KMS-11 (cell line): Measurements from ENCODE around the gene TUBG1.

Experiments
- H2AFZ ChIP-seq: fragments of 200-600 bp; sonication (generic); 2 replicates; pipeline ENCODE4 v1.6.1; 2016; ENCODE audit warnings: antibody characterized with exemption, mixed run types, low read depth
- H3K27ac ChIP-seq: fragments of 200-600 bp; sonication (generic); 2 replicates; pipeline ENCODE4 v1.6.1; 2016; ENCODE audit warnings: mild to moderate bottlenecking, mixed run types
- H3K27me3 ChIP-seq: fragments of 200-600 bp; sonication (generic); 2 replicates; pipeline ENCODE4 v1.6.1; 2017; ENCODE audit warnings: mild to moderate bottlenecking, low read depth, mixed run types, moderate library complexity; ENCODE audit not compliant: insufficient read depth
- H3K36me3 ChIP-seq: fragments of 200-600 bp; sonication (generic); 2 replicates; pipeline ENCODE4 v1.6.1; 2017; ENCODE audit warnings: mild to moderate bottlenecking, mixed run types; ENCODE audit not compliant: insufficient read depth
- H3K4me1 ChIP-seq: fragments of 200-600 bp; sonication (generic); 2 replicates; pipeline ENCODE4 v1.6.1; 2016; ENCODE audit warnings: mild to moderate bottlenecking, low read depth, mixed run types; ENCODE audit not compliant: poor library complexity, severe bottlenecking
- H3K4me2 ChIP-seq: fragments of 200-600 bp; sonication (generic); 2 replicates; pipeline ENCODE4 v1.7.0; 2016; ENCODE audit warnings: mild to moderate bottlenecking, mixed run types
- H3K4me3 ChIP-seq: fragments of 200-600 bp; sonication (generic); IDR thresholded peaks from 2 replicates; pipeline ENCODE4 v1.6.1; 2017; ENCODE audit warnings: low read depth, low read length, mixed read lengths; ENCODE audit not compliant: insufficient read depth
- H3K79me2 ChIP-seq: fragments of 200-600 bp; sonication (generic); 2 replicates; pipeline ENCODE4 v1.6.1; 2016; ENCODE audit warnings: low read depth, mixed run types; ENCODE audit not compliant: insufficient read depth
- H3K9ac ChIP-seq: fragments of 200-600 bp; sonication (generic); 2 replicates; pipeline ENCODE4 v1.6.1; 2016; ENCODE audit warnings: mild to moderate bottlenecking, mixed run types
- H4K20me1 ChIP-seq: fragments of 200-600 bp; sonication (generic); 2 replicates; pipeline ENCODE4 v1.6.1; 2016; ENCODE audit warnings: mild to moderate bottlenecking, mixed run types; ENCODE audit not compliant: insufficient read depth
- TF ChIP-seq, protein P1 (sequence below): fragments of 200-600 bp; sonication (generic); conservative IDR thresholded peaks from 2 replicates; pipeline ENCODE4 v1.6.1; 2017; ENCODE audit warnings: low read depth, mild to moderate bottlenecking, antibody characterized with exemption, low read length, moderate library complexity, mixed read lengths

The TUBG1 gene

DNA sequence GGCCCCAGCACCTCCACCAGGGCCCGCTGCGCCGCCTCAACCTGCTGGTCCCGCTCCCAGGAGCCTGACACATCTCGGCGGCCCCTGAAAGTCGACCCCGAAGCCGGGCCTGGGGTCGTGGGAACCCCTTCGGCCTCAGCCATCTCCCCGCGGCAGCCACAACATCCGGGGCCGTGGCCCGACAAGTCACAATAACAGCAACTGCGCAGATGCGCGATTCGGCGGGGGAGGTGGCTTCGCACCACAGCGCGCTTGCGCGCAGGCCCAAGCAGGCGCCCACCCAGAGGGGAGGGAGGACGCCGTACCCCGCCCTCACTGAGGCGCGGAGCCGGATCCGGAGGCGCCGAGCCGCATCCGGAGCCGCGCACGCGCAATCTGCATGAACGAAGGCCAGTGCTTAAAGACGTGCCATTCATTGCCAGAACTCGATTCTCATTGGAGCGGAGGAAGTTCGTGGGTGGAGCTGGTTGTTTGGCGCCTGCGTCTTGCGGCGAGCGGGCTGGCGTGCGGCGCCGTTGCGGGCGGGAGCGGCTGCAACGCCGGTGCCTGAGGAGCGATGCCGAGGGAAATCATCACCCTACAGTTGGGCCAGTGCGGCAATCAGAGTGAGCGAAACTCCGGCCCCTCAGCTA lies at the start of gene TUBG1, which contains the start of gene RETREG3:
TSS of gene TUBG1 (plus strand) at position 502 of the 632 bp plus-strand sequence. CDS start at position 557, 55 bp downstream.
TSS of gene RETREG3 (minus strand) at position 193 of the 632 bp plus-strand sequence. CDS start at position 143, 50 bp downstream.
- TF ChIP-seq, protein P1, sequence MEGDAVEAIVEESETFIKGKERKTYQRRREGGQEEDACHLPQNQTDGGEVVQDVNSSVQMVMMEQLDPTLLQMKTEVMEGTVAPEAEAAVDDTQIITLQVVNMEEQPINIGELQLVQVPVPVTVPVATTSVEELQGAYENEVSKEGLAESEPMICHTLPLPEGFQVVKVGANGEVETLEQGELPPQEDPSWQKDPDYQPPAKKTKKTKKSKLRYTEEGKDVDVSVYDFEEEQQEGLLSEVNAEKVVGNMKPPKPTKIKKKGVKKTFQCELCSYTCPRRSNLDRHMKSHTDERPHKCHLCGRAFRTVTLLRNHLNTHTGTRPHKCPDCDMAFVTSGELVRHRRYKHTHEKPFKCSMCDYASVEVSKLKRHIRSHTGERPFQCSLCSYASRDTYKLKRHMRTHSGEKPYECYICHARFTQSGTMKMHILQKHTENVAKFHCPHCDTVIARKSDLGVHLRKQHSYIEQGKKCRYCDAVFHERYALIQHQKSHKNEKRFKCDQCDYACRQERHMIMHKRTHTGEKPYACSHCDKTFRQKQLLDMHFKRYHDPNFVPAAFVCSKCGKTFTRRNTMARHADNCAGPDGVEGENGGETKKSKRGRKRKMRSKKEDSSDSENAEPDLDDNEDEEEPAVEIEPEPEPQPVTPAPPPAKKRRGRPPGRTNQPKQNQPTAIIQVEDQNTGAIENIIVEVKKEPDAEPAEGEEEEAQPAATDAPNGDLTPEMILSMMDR, result no peak; the same call in 1 of the 2 replicates
- Histone ChIP-seq H3K36me3 (peaks cover 9% of the 10 kb centered on the region; the same call in 1 of the 2 replicates), H3K4me3 (peak within 1 kb of the TSS; percentile 79), H3K4me2 (peak within 1 kb of the TSS; percentile 99), H2AFZ (peak within 1 kb of the TSS; percentile 75; the same call in 1 of the 2 replicates), H3K27ac (peak within 1 kb of the TSS; percentile 64), H3K79me2 (peaks cover 62% of the 10 kb centered on the region), H3K27me3 (no peaks in the 10 kb centered on the region), H4K20me1 (no peaks in the 10 kb centered on the region), H3K4me1 (peaks cover 48% of the 10 kb centered on the region), H3K9ac (peak within 1 kb of the TSS; percentile 70)

DNA sequence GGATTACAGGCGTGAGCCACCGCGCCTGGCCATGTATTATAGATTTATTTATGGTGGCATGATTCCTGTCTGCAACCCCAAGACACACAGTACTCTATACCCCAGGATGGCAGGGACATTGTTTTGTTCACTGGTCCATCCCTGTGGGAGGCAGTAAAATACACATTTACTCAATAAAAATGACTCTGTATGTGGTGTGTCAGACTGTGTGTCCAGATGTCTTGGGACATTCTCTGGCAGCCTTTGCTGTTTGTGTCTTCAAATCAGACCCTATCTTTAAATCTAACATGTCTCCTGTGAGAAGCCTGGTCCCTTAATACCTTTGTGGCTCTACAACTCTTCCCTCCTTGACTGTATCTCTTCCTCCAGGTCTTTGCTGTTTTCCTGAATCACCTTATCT lies 49.2 kb upstream of the TUBG1 start:
- peaks cover 21% of the 10 kb centered on the region for H3K79me2 ChIP-seq
- no peaks in the 10 kb centered on the region for H4K20me1 ChIP-seq
- H3K36me3 ChIP-seq, result no peaks in the 10 kb centered on the region; the same call in 1 of the 2 replicates
- TF ChIP-seq, protein P1, result no peak
- peaks cover 34% of the 10 kb centered on the region for H3K4me1 ChIP-seq
- no peak overlapping the region; the same call in 1 of the 2 replicates for H3K4me2 ChIP-seq
- H2AFZ ChIP-seq, result no peak overlapping the region
- no peak overlapping the region for H3K9ac ChIP-seq
- H3K27me3 ChIP-seq, result no peaks in the 10 kb centered on the region; the same call in 1 of the 2 replicates
- no peak overlapping the region for H3K27ac ChIP-seq
- H3K4me3 ChIP-seq, result no peak overlapping the region

DNA sequence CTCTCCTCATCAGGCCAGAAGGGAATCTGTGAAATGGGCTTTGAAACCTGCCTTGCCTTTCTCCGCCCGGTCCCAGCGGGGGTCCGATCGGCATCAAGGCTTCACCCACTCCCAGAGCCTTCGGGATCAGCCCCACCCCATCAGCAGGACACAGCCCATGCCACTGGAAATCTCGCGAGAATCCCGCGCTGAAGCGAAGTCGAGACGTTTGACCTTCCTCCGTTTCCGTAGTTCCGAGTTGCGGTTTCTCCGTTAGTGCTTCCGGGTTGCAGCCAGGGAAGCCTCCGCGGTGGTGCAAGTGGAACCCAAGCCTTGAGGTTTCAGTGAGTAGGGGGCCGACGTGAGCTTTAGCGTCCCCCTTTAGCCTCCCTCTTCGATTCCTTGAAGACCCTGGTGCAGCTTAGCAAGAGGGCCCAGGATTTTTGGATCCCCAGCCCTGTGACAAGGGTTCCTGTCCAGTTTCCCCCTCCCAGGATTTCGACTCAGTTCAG lies 47.5 kb upstream of the TUBG1 start, which contains the start of gene COASY:
TSS of gene COASY (plus strand) at position 252 of the 491 bp plus-strand sequence. CDS start 475 bp downstream, outside the sequence.
- TF ChIP-seq, protein P1, result no peak
- Histone ChIP-seq H3K4me3 (peak within 1 kb of the TSS; percentile 31), H3K27ac (peak within 1 kb of the TSS; percentile 47), H4K20me1 (no peaks in the 10 kb centered on the region), H3K27me3 (no peaks in the 10 kb centered on the region), H3K9ac (peak within 1 kb of the TSS; percentile 65), H3K4me2 (peak within 1 kb of the TSS; percentile 66), H2AFZ (peak within 1 kb of the TSS; percentile 81), H3K4me1 (peaks cover 34% of the 10 kb centered on the region), H3K79me2 (peaks cover 21% of the 10 kb centered on the region), H3K36me3 (no peaks in the 10 kb centered on the region; the same call in 1 of the 2 replicates)

DNA sequence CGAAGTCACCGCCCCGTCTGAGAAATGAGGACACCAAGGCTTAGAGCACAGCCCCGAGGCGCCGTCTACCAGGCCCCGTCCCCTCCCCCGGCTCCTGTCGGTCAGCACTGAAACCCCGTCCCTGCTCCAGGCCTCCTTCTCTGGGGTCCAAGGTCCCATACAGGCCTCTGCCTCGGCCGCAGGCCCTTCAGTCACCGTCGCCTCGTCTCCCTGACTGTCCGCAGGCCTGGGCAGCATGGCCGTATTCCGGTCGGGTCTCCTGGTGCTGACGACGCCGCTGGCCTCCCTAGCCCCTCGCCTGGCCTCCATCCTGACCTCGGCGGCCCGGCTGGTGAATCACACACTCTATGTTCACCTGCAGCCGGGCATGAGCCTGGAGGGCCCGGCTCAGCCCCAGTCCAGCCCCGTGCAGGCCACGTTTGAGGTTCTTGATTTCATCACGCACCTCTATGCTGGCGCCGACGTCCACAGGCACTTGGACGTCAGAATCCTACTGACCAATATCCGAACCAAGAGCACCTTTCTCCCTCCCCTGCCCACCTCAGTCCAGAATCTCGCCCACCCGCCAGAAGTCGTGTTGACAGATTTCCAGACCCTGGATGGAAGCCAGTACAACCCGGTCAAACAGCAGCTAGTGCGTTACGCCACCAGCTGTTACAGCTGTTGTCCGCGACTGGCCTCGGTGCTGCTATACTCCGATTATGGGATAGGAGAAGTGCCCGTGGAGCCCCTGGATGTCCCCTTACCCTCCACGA lies 46.9 kb upstream of the TUBG1 start:
- peak overlapping the region; percentile 66 for H3K4me2 ChIP-seq
- no peaks in the 10 kb centered on the region; the same call in 1 of the 2 replicates for H3K36me3 ChIP-seq
- no peaks in the 10 kb centered on the region for H3K27me3 ChIP-seq
- peaks cover 34% of the 10 kb centered on the region for H3K4me1 ChIP-seq
- H2AFZ ChIP-seq, result peak overlapping the region; percentile 81; the same call in 1 of the 2 replicates
- H3K4me3 ChIP-seq, result peak overlapping the region; percentile 31
- TF ChIP-seq, protein P1, result no peak
- H3K9ac ChIP-seq, result peak overlapping the region; percentile 65
- peaks cover 25% of the 10 kb centered on the region for H3K79me2 ChIP-seq
- no peaks in the 10 kb centered on the region for H4K20me1 ChIP-seq
- peak overlapping the region; percentile 47 for H3K27ac ChIP-seq
